ENCODE results near the gene TEX9.

The TEX9 gene

DNA sequence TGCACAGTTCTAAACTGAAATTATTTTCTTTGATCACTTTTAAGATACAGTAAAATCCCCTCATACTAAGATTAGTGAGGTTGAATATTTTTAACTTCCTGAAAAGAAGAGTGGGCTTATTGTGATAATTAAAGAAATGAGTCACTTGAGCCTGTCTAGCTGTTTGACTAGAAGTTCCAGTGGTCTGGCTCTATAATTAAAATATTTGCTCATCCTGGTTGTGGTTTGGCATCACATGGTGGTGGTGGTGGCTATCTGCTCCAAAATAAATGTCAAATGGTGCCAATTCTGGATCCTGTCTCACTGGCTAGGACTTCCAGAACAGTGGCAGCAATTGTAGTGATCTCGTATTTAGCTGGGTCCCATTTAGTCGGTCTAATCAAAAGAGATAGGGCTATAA is 8.6 kb upstream of the TEX9 start:
- DNase-seq (ENCODE audit: low read depth) = peak; percentile 13
- TF ChIP-seq, protein P1, sequence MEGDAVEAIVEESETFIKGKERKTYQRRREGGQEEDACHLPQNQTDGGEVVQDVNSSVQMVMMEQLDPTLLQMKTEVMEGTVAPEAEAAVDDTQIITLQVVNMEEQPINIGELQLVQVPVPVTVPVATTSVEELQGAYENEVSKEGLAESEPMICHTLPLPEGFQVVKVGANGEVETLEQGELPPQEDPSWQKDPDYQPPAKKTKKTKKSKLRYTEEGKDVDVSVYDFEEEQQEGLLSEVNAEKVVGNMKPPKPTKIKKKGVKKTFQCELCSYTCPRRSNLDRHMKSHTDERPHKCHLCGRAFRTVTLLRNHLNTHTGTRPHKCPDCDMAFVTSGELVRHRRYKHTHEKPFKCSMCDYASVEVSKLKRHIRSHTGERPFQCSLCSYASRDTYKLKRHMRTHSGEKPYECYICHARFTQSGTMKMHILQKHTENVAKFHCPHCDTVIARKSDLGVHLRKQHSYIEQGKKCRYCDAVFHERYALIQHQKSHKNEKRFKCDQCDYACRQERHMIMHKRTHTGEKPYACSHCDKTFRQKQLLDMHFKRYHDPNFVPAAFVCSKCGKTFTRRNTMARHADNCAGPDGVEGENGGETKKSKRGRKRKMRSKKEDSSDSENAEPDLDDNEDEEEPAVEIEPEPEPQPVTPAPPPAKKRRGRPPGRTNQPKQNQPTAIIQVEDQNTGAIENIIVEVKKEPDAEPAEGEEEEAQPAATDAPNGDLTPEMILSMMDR (IDR thresholded peaks at IDR 0.05; ENCODE audit: control insufficient read depth, insufficient read depth, low read depth, low read length, missing control alignments) = no peak
- no peak overlapping the region for H3K4me3 ChIP-seq (ENCODE audit: control insufficient read depth, low read depth, low read length)

DNA sequence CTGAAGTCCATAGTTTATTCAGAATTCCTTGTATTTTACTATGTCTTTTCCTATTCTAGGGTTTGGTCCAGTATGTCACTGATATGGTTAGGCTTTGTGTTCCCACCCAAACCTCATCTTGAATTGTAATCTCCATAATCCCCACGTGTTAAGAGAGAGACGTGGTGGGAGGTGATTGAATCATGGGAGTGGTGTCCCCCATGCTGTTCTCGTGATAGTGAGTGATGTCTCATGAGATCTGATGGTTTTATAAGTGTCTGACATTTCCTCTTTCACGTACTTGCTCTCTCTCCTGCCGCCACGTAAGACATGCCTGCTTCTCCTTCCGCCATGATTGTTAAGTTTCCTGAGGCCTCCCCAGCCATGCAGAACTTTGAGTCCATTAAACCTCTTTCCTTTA is 6.6 kb upstream of the TEX9 start:
- H3K4me3 ChIP-seq (ENCODE audit: control insufficient read depth, low read depth, low read length) = no peak overlapping the region
- TF ChIP-seq, protein P1 (IDR thresholded peaks at IDR 0.05; ENCODE audit: control insufficient read depth, insufficient read depth, low read depth, low read length, missing control alignments) = no peak
- no peak for DNase-seq (ENCODE audit: low read depth)

DNA sequence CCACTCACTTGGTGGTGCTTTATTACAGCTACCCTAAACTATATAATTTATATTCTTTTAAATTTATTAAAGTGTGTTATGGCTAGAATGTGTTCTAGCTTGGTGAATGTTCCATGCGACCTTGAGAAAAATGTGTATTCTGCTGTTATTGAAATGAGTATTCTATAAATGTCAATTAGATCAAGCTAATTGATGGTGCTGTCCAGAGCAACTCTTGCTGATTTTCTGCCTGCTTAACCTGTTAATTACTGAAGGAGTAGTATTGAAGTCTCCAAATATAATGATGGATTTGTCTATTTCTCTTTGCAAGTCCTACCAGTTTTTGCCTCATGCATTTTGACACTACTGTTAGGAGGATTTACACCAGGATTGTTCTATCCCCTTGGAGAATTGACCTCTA is 3.2 kb upstream of the TEX9 start:
- H3K4me3 ChIP-seq (ENCODE audit: control insufficient read depth, low read depth, low read length) = no peak overlapping the region
- TF ChIP-seq, protein P1 (IDR thresholded peaks at IDR 0.05; ENCODE audit: control insufficient read depth, insufficient read depth, low read depth, low read length, missing control alignments) = no peak
- no peak for DNase-seq (ENCODE audit: low read depth)

DNA sequence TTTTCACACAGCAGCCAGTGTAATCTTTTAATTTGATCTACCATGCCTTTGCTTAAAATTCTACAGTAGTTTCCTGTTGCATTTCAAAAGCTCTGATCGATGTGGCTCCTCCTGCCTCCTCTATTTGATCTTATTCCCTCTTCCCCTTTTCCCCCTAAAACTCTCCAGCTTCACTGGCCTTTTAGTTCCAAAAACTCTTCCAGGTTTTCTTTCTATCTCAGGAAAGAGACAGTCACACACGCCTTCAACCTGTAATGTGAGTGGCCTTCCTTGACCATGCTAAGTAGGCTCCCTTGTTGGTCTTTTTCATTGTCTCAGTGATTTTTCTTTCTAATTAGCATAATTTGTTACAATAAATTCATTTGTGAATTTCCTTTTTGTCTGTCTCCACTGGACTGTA is 985 bp downstream of the TEX9 start:
- no peak for DNase-seq (ENCODE audit: low read depth)
- TF ChIP-seq, protein P1 (IDR thresholded peaks at IDR 0.05; ENCODE audit: control insufficient read depth, insufficient read depth, low read depth, low read length, missing control alignments) = no peak
- peak overlapping the region; percentile 81; the same call in 1 of the 2 replicates for H3K4me3 ChIP-seq (ENCODE audit: control insufficient read depth, low read depth, low read length)

DNA sequence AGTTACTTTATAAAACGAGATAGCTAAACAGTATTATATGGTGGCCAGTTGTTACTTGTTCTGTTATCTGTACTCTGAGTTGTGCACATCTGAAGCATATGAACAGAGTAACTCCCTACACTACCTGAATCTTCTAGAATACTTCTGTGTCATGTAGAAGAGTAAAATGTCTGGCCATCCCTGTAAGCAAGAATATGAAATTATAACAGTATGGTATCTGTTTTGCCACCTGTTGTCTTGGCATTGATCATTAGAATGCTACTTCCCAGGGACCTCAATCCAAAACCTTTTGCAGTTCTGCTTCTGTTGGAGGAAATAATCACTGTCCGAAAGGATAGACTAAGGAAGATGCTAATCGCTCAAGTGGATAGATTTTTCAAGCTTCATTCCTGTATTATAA is 1.9 kb downstream of the TEX9 start:
- no peak overlapping the region for H3K4me3 ChIP-seq (ENCODE audit: control insufficient read depth, low read depth, low read length)
- DNase-seq (ENCODE audit: low read depth) = no peak
- TF ChIP-seq, protein P1 (IDR thresholded peaks at IDR 0.05; ENCODE audit: control insufficient read depth, insufficient read depth, low read depth, low read length, missing control alignments) = no peak

DNA sequence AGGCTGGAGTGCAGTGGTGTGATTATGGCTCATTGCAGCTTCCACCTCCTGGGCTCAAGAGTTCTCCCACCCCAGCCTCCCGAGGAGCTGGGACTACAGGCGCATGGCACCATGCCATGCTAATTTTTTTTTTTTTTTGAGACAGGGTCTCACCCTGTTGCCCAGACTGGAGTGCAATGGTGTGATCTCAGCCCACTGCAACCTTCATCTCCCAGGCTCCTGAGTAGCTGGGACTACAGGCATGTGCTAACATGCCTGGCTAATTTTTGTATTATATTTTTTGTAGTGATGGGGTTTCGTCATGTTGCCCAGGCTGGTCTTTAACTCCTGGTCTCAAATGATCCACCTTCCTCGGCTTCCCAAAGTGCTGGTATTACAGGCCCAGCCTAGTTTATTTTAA is 4.0 kb downstream of the TEX9 start:
- DNase-seq (ENCODE audit: low read depth) = no peak
- no peak overlapping the region for H3K4me3 ChIP-seq (ENCODE audit: control insufficient read depth, low read depth, low read length)
- TF ChIP-seq, protein P1 (IDR thresholded peaks at IDR 0.05; ENCODE audit: control insufficient read depth, insufficient read depth, low read depth, low read length, missing control alignments) = no peak
